Measurements from ENCODE around the gene FGF1. TPM values are rescaled to one million over a fixed set of nuclear protein-coding genes. Genes with fewer than 3 reads are reported as not detected.

Gene FGF1
- total and polyA plus RNA-seq, 2 of the 4 experiments (the other 2 are of a cell fraction), result 7.6 to 7.7 TPM

- Histone ChIP-seq H2AK5ac (ENCODE audit: low read depth, low read length) (no peak overlapping the region), H3K4me1 (ENCODE audit: control insufficient read depth, insufficient read depth, low read length) (peaks cover 13% of the 10 kb centered on the region), H3K9me3 (ENCODE audit: control insufficient read depth, insufficient read depth, low read length) (no peaks in the 10 kb centered on the region), H2BK15ac (ENCODE audit: low read depth, low read length) (no peak overlapping the region), H3K4me2 (ENCODE audit: low read depth, low read length) (no peak overlapping the region), H3K18ac (ENCODE audit: low read depth, low read length) (no peak overlapping the region), H4K91ac (ENCODE audit: insufficient read depth, low read depth, low read length) (no peak overlapping the region), H4K5ac (ENCODE audit: low read depth, low read length) (no peak overlapping the region), H2BK5ac (ENCODE audit: low read depth, low read length, poor library complexity, severe bottlenecking) (no peak overlapping the region), H4K8ac (ENCODE audit: low read depth in 2 of 2, low read length in 2 of 2) (no peak overlapping the region), H4K20me1 (ENCODE audit: insufficient read depth, low read length) (no peaks in the 10 kb centered on the region), H3K27ac (ENCODE audit: insufficient read depth, low read length) (no peak overlapping the region), H2BK20ac (ENCODE audit: low read depth, low read length) (no peak overlapping the region), H2BK120ac (ENCODE audit: low read depth, low read length) (no peak overlapping the region), H3K56ac (ENCODE audit: extremely low read depth, insufficient read depth, low read length) (no peak overlapping the region), H3K4ac (ENCODE audit: low read depth, low read length) (no peak overlapping the region), H3K23ac (ENCODE audit: low read depth, low read length) (no peak overlapping the region), H3K14ac (replicated peaks; ENCODE audit: low read depth, low read length) (no peak overlapping the region), H3K36me3 (ENCODE audit: control insufficient read depth, insufficient read depth, low read length) (no peaks in the 10 kb centered on the region), H3K9ac (ENCODE audit: low read depth, low read length) (no peak overlapping the region), H3K27me3 (ENCODE audit: control insufficient read depth, insufficient read depth, low read length) (no peaks in the 10 kb centered on the region), H2AK9ac (replicated peaks; ENCODE audit: low read depth, low read length, poor library complexity) (no peak overlapping the region), H3K4me3 (ENCODE audit: insufficient read depth, low read depth, low read length) (no peak overlapping the region), H2AFZ (replicated peaks; ENCODE audit: low read length, poor library complexity) (no peak overlapping the region), H3K79me1 (ENCODE audit: low read depth in 1 of 2, low read length in 2 of 2) (0 out of 4 replicates have a peak, but pooled peaks cover 0 to 3% of the 10 kb centered on the region in 2 experiments), H3K9me1 (ENCODE audit: insufficient read depth, low read length) (peaks cover 14% of the 10 kb centered on the region)
- DNase-seq (peak; percentile 31), ATAC-seq (ENCODE audit: low read depth) (no peak)
- in situ Hi-C loops (cut with MboI; ENCODE audit: low sequenced_read_pairs), result loop anchor here (5.0 kb wide), 1 partner anchor 150 kb away; no protein-coding TSS in a partner anchor
- 83% methylated on average over 1 of the region's 6 CpGs; no CpG with 5 or more reads in 1 of the 2 experiments for WGBS, 2 experiments (ENCODE audit: extremely low coverage in 2 of 2, insufficient read length in 1 of 2)
- BruUV-seq (replicated peaks), result no TSS peak
- dilution Hi-C loops (cut with HindIII; ENCODE audit: low sequenced_read_pairs, unreplicated experiment), result loop anchor here (25.0 kb wide), 1 partner anchor 165 kb away; no protein-coding TSS in a partner anchor
- no peak for TF ChIP-seq FOS (IDR thresholded peaks at IDR 0.05; ENCODE audit: low read depth, low read length)
- no peak for TF ChIP-seq POLR2A (IDR thresholded peaks at IDR 0.05; ENCODE audit: low read depth, low read length)
- TF ChIP-seq MXI1 (IDR thresholded peaks at IDR 0.05; ENCODE audit: borderline replicate concordance, low read depth, low read length), result no peak
- no peak for TF ChIP-seq BHLHE40 (IDR thresholded peaks at IDR 0.05; ENCODE audit: low read depth, low read length)
- no peak for TF ChIP-seq SMC3 (IDR thresholded peaks at IDR 0.05; ENCODE audit: low read depth, low read length)
- no peak for TF ChIP-seq RAD21 (IDR thresholded peaks at IDR 0.05; ENCODE audit: low read length)
- intact Hi-C loops (cut with micrococcal nuclease), result no loop called here
- CTCF ChIA-PET, result interaction anchor here (0.7 to 1.3 kb wide), 4 partner anchors 9 to 167 kb away, joined by 3 to 10 read pairs (median 3); no protein-coding TSS in a partner anchor
- POLR2A ChIA-PET (ENCODE audit: unreplicated experiment), result no interaction called here
These were observed 36.3 kb upstream of the FGF1 start for GRCh38 chr5:142722146-142722545.
